Measurements from ENCODE around the gene ASIC2.

ASIC2 gene

GRCh38 chr17:33292981-33293867, at the start of gene ASIC2:
ASIC2 (minus strand) TSS chr17:33293295.
- FAIRE-seq: no peak

- FAIRE-seq: no peak
These were observed 48.9 kb upstream of the ASIC2 start for GRCh38 chr17:33342025-33342424.

- FAIRE-seq: no peak
These were observed 45.1 kb upstream of the ASIC2 start for GRCh38 chr17:33338242-33338641.

GRCh38 chr17:33335491-33336173, 42.5 kb upstream of the ASIC2 start:
- no peak for FAIRE-seq

GRCh38 chr17:33334703-33335102, 41.6 kb upstream of the ASIC2 start:
- no peak for FAIRE-seq

- no peak for FAIRE-seq
These were observed 37.8 kb upstream of the ASIC2 start for GRCh38 chr17:33330877-33331276.

- no peak for FAIRE-seq
These were observed 35.0 kb upstream of the ASIC2 start for GRCh38 chr17:33328129-33328528.

- FAIRE-seq: no peak
These were observed 31.6 kb upstream of the ASIC2 start for GRCh38 chr17:33324736-33325135.

- FAIRE-seq: no peak
These were observed 29.0 kb upstream of the ASIC2 start for GRCh38 chr17:33322063-33322462.

- no peak for FAIRE-seq
These were observed 25.1 kb upstream of the ASIC2 start for GRCh38 chr17:33318241-33318640.

- no peak for FAIRE-seq
These were observed 23.7 kb upstream of the ASIC2 start for GRCh38 chr17:33316746-33317145.

GRCh38 chr17:33310296-33310695, 17.2 kb upstream of the ASIC2 start:
- no peak for FAIRE-seq

- FAIRE-seq: no peak
These were observed 10.2 kb upstream of the ASIC2 start for GRCh38 chr17:33303254-33303653.

- no peak for FAIRE-seq
These were observed 9.3 kb upstream of the ASIC2 start for GRCh38 chr17:33302394-33302793.

- FAIRE-seq: no peak
These were observed 7.1 kb upstream of the ASIC2 start for GRCh38 chr17:33300241-33300640.

GRCh38 chr17:33299115-33299514, 6.0 kb upstream of the ASIC2 start:
- FAIRE-seq: no peak

GRCh38 chr17:33297643-33298042, 4.5 kb upstream of the ASIC2 start:
- no peak for FAIRE-seq

GRCh38 chr17:33294994-33295393, 1.9 kb upstream of the ASIC2 start:
- FAIRE-seq: no peak

GRCh38 chr17:33292201-33292980, 704 bp downstream of the ASIC2 start:
- no peak for FAIRE-seq

GRCh38 chr17:33291248-33292200, 1.6 kb downstream of the ASIC2 start:
- FAIRE-seq: no peak

- no peak for FAIRE-seq
These were observed 2.8 kb downstream of the ASIC2 start for GRCh38 chr17:33290253-33290652.

GRCh38 chr17:33288954-33289353, 4.1 kb downstream of the ASIC2 start:
- FAIRE-seq: no peak

Measured in TTC549 (cell line).